PC-3 (cell line): Measurements from ENCODE around the gene OR10A2. TPM values are rescaled to one million over a fixed set of nuclear protein-coding genes. Genes with fewer than 3 reads are reported as not detected.

Source experiments
- ATAC-seq: fragments of 200-7000 bp; cut with Tn5 transposase; 2 replicates; pipeline ENCODE4 v1.9.1; 2020; ENCODE audit warnings: mild to moderate bottlenecking, moderate library complexity
- BruUV-seq: library from RNA; stranded (reverse); fragments of 400-500 nt; replicated peaks from 2 replicates; lab custom pipeline; 2021; lab: Mats Ljungman, UMichigan
- CTCF ChIA-PET: fragments of 300-600 bp; sonication (Branson Sonifier 250); formaldehyde crosslinking; loops from one replicate; lab custom pipeline; 2022; ENCODE audit warnings: antibody characterized with exemption; lab: Charles Lee
- POLR2A ChIA-PET: fragments of 300-600 bp; sonication (Branson Sonifier 250); formaldehyde crosslinking; loops from one replicate; lab custom pipeline; 2022; ENCODE audit warnings: antibody characterized with exemption; ENCODE audit not compliant: unreplicated experiment; lab: Charles Lee
- DNase-seq: peaks from one replicate; pipeline ENCODE4 v3.0.0-alpha.2; 2015
- H2AFZ ChIP-seq: fragments of 300-600 bp; sonication (generic); 2 replicates; pipeline ENCODE4 v1.6.0; 2016; ENCODE audit warnings: antibody characterized with exemption, low read length
- H3F3A ChIP-seq: fragments of 300-600 bp; sonication (generic); one replicate; pipeline ENCODE4 v1.6.0; 2017; ENCODE audit warnings: antibody characterized with exemption, low read length, control low read depth, mild to moderate bottlenecking; ENCODE audit not compliant: unreplicated experiment
- H3K27ac ChIP-seq: fragments of 300-600 bp; sonication (generic); 2 replicates; pipeline ENCODE4 v1.5.1; 2016; ENCODE audit warnings: mild to moderate bottlenecking, low read length
- H3K27me3 ChIP-seq: fragments of 300-600 bp; sonication (generic); 2 replicates; pipeline ENCODE4 v1.6.1; 2016; ENCODE audit warnings: low read length, mixed read lengths
- H3K36me3 ChIP-seq: fragments of 300-600 bp; sonication (generic); 2 replicates; pipeline ENCODE4 v1.6.1; 2016; ENCODE audit warnings: low read depth, mixed run types, low read length, mixed read lengths
- H3K4me1 ChIP-seq: fragments of 300-600 bp; sonication (generic); 2 replicates; pipeline ENCODE4 v1.5.1; 2016; ENCODE audit warnings: low read length; ENCODE audit not compliant: insufficient read depth
- H3K4me2 ChIP-seq: fragments of 300-600 bp; sonication (generic); 2 replicates; pipeline ENCODE4 v1.6.0; 2016; ENCODE audit warnings: low read length
- H3K4me3 ChIP-seq: fragments of 300-600 bp; sonication (generic); 2 replicates; pipeline ENCODE4 v1.5.1; 2016; ENCODE audit warnings: mild to moderate bottlenecking, low read length, mixed read lengths
- H3K79me2 ChIP-seq: fragments of 300-600 bp; sonication (generic); 2 replicates; pipeline ENCODE4 v1.6.1; 2017; ENCODE audit warnings: low read length, mixed read lengths
- H3K9ac ChIP-seq: fragments of 300-600 bp; sonication (generic); 2 replicates; pipeline ENCODE4 v1.6.0; 2016; ENCODE audit warnings: mild to moderate bottlenecking, low read length
- H3K9me2 ChIP-seq: fragments of 300-600 bp; sonication (generic); replicated peaks from 2 replicates; pipeline ENCODE4 v1.6.1; 2016; ENCODE audit warnings: mixed run types, low read length, mixed read lengths
- H3K9me3 ChIP-seq: fragments of 300-600 bp; sonication (generic); 2 replicates; pipeline ENCODE4 v1.6.1; 2016; ENCODE audit warnings: low read length, mixed read lengths
- H4K20me1 ChIP-seq: fragments of 300-600 bp; sonication (generic); 2 replicates; pipeline ENCODE4 v1.6.1; 2016; ENCODE audit warnings: low read length, mixed read lengths
- EZH2 ChIP-seq: fragments of 300-600 bp; sonication (generic); IDR thresholded peaks from one replicate; pipeline ENCODE4 v1.6.1; 2017; ENCODE audit warnings: antibody characterized with exemption, mild to moderate bottlenecking, low read length; ENCODE audit not compliant: unreplicated experiment
- EZH2phosphoT487 ChIP-seq: fragments of 300-600 bp; sonication (generic); IDR thresholded peaks from 2 replicates; pipeline ENCODE4 v1.6.1; 2018; ENCODE audit warnings: mild to moderate bottlenecking, antibody characterized with exemption, low read length, borderline replicate concordance
- intact Hi-C: fragments of 100-400 bp; cut with micrococcal nuclease; formaldehyde crosslinking; loops from 2 replicates; pipeline ENCODE4 v1.9.0; 2023
- total RNA-seq: library from RNA; depleted of rRNA; stranded (reverse); fragments of >200 nt; gene quantifications from 2 replicates; pipeline ENCODE4 v1.2.3, GENCODE V29; 2014
- TF ChIP-seq, protein P1 (sequence below): fragments of 300-600 bp; sonication (generic); conservative IDR thresholded peaks from 2 replicates; pipeline ENCODE4 v1.5.1; 2017; ENCODE audit warnings: antibody characterized with exemption, low read depth, mild to moderate bottlenecking, low read length

Gene OR10A2
- total RNA-seq, 1 experiment from 2014 or later, result not detected

GRCh38 chr11:6828103-6828502, 34.8 kb upstream of the OR10A2 start:
- H3K4me1 ChIP-seq, result no peaks in the 10 kb centered on the region
- no peaks in the 10 kb centered on the region for H3F3A ChIP-seq
- no TSS peak for BruUV-seq
- no peaks in the 10 kb centered on the region for H3K27me3 ChIP-seq
- intact Hi-C loops, result no loop called here
- TF ChIP-seq, protein P1, sequence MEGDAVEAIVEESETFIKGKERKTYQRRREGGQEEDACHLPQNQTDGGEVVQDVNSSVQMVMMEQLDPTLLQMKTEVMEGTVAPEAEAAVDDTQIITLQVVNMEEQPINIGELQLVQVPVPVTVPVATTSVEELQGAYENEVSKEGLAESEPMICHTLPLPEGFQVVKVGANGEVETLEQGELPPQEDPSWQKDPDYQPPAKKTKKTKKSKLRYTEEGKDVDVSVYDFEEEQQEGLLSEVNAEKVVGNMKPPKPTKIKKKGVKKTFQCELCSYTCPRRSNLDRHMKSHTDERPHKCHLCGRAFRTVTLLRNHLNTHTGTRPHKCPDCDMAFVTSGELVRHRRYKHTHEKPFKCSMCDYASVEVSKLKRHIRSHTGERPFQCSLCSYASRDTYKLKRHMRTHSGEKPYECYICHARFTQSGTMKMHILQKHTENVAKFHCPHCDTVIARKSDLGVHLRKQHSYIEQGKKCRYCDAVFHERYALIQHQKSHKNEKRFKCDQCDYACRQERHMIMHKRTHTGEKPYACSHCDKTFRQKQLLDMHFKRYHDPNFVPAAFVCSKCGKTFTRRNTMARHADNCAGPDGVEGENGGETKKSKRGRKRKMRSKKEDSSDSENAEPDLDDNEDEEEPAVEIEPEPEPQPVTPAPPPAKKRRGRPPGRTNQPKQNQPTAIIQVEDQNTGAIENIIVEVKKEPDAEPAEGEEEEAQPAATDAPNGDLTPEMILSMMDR, result no peak
- TF ChIP-seq EZH2 (no peak), EZH2phosphoT487 (no peak)
- H3K4me3 ChIP-seq, result no peak overlapping the region
- no peak for DNase-seq
- H2AFZ ChIP-seq, result no peak overlapping the region
- CTCF ChIA-PET, result interaction anchor here (0.6 kb wide), 1 partner anchor 92 kb away, joined by 5 read pairs; no protein-coding TSS in a partner anchor
- no peak for ATAC-seq
- H3K4me2 ChIP-seq, result no peak overlapping the region
- no peaks in the 10 kb centered on the region for H3K79me2 ChIP-seq
- no peaks in the 10 kb centered on the region for H3K36me3 ChIP-seq
- no peak overlapping the region for H3K9ac ChIP-seq
- H3K9me2 ChIP-seq, result no peaks in the 10 kb centered on the region
- POLR2A ChIA-PET, result no interaction called here
- no peaks in the 10 kb centered on the region for H3K9me3 ChIP-seq
- H3K27ac ChIP-seq, result no peak overlapping the region
- no peaks in the 10 kb centered on the region for H4K20me1 ChIP-seq

DNA sequence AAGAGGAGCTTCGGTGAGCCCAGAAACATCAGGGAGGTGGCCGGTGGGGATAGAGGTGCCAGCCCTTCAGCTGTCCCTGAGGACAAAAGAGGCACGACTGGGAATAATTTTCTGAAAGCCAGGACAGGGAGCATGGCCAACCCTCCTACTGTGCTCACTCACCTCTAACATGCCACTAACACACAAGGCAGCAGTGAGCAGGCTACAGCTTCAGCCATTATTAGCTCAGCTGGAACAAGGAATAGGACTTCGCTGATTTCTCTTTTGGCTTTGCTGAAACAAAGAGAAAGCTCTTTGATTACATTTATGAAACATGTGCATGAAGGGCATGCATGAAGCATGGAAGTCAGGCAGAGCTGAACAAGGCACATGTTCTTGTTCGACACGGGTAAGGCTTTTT, 29.5 kb upstream of the OR10A2 start:
- H3K4me2 ChIP-seq, result no peak overlapping the region
- H3K79me2 ChIP-seq, result no peaks in the 10 kb centered on the region
- ATAC-seq (no peak), DNase-seq (no peak)
- no peak overlapping the region for H3K4me3 ChIP-seq
- H3K9me3 ChIP-seq, result no peaks in the 10 kb centered on the region
- no peak overlapping the region for H2AFZ ChIP-seq
- TF ChIP-seq EZH2phosphoT487 (no peak), EZH2 (no peak)
- TF ChIP-seq, protein P1, result no peak
- CTCF ChIA-PET, result no interaction called here
- H4K20me1 ChIP-seq, result no peaks in the 10 kb centered on the region
- no peaks in the 10 kb centered on the region for H3F3A ChIP-seq
- H3K27me3 ChIP-seq, result no peaks in the 10 kb centered on the region
- no peaks in the 10 kb centered on the region for H3K4me1 ChIP-seq
- no TSS peak for BruUV-seq
- H3K36me3 ChIP-seq, result no peaks in the 10 kb centered on the region
- POLR2A ChIA-PET, result no interaction called here
- no peak overlapping the region for H3K9ac ChIP-seq
- intact Hi-C loops, result no loop called here
- no peaks in the 10 kb centered on the region for H3K9me2 ChIP-seq
- H3K27ac ChIP-seq, result no peak overlapping the region

GRCh38 chr11:6834021-6834420, 28.8 kb upstream of the OR10A2 start:
- Histone ChIP-seq H2AFZ (no peak overlapping the region), H3K9ac (no peak overlapping the region), H3K79me2 (no peaks in the 10 kb centered on the region), H3K27me3 (no peaks in the 10 kb centered on the region), H3K27ac (no peak overlapping the region), H3K9me3 (no peaks in the 10 kb centered on the region), H3F3A (no peaks in the 10 kb centered on the region), H3K9me2 (no peaks in the 10 kb centered on the region), H4K20me1 (no peaks in the 10 kb centered on the region), H3K4me2 (no peak overlapping the region), H3K36me3 (no peaks in the 10 kb centered on the region), H3K4me1 (no peaks in the 10 kb centered on the region), H3K4me3 (no peak overlapping the region)
- CTCF ChIA-PET, result no interaction called here
- TF ChIP-seq EZH2 (no peak), EZH2phosphoT487 (no peak)
- TF ChIP-seq, protein P1, result no peak
- no peak for DNase-seq
- intact Hi-C loops, result no loop called here
- POLR2A ChIA-PET, result no interaction called here
- no peak for ATAC-seq
- no TSS peak for BruUV-seq
